IMR-90 (cell line): ENCODE results near the gene SIAH1.

Experiments
- CEBPB ChIP-seq: IDR thresholded peaks from 2 replicates; pipeline ENCODE4 v1.6.1; 2012; ENCODE audit warnings: low read depth, low read length, improper control_type of control experiment
- FOS ChIP-seq: fragments of 150-350 bp; IDR thresholded peaks from 2 replicates; pipeline ENCODE4 v1.6.1; 2016; ENCODE audit warnings: low read depth, low read length
- MAFK ChIP-seq: IDR thresholded peaks from 2 replicates; pipeline ENCODE4 v1.6.1; 2012; ENCODE audit warnings: low read depth, low read length, improper control_type of control experiment
- MAZ ChIP-seq: IDR thresholded peaks from 2 replicates; pipeline ENCODE4 v1.6.1; 2012; ENCODE audit warnings: low read depth, mild to moderate bottlenecking, low read length, improper control_type of control experiment, moderate library complexity, borderline replicate concordance
- POLR2A ChIP-seq: IDR thresholded peaks from 2 replicates; pipeline ENCODE4 v1.6.1; 2012; ENCODE audit warnings: mild to moderate bottlenecking, low read depth, low read length
- RAD21 ChIP-seq: IDR thresholded peaks from 2 replicates; pipeline ENCODE4 v1.6.1; 2012; ENCODE audit warnings: low read length, improper control_type of control experiment
- RCOR1 ChIP-seq: IDR thresholded peaks from 2 replicates; pipeline ENCODE4 v1.6.1; 2012; ENCODE audit warnings: mild to moderate bottlenecking, low read length, improper control_type of control experiment; ENCODE audit not compliant: insufficient replicate concordance
- SMC3 ChIP-seq: fragments of 150-350 bp; IDR thresholded peaks from 2 replicates; pipeline ENCODE4 v1.6.1; 2016; ENCODE audit warnings: low read depth, mild to moderate bottlenecking, antibody characterized with exemption, low read length, moderate library complexity
- USF2 ChIP-seq: fragments of 150-350 bp; IDR thresholded peaks from 2 replicates; pipeline ENCODE4 v1.6.1; 2017; ENCODE audit warnings: mild to moderate bottlenecking, antibody characterized with exemption, low read length, low read depth
- TF ChIP-seq, protein P1 (sequence below): conservative IDR thresholded peaks from 2 replicates; pipeline ENCODE4 v1.5.1; 2012; ENCODE audit warnings: mild to moderate bottlenecking, low read depth, low read length, improper control_type of control experiment

DNA sequence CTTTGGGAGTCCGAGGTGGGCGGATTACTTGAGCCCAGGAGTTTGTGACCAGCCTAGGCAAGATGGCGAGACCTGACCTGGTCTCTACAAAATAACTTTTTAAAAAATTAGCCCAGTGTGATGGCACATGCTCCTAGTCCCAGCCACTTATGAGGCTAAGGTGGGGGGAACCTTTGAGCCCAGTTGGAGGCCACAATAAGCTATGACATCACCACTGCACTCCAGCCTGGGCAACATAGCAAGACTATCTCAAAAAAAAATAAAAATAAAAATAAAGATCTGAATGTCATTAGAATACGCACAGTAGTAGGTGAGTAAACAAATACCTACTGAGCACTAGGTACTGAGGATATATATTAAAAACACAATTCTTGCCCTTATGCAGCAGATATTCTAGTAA, 3.1 kb downstream of the SIAH1 start:
- TF ChIP-seq, protein P1, sequence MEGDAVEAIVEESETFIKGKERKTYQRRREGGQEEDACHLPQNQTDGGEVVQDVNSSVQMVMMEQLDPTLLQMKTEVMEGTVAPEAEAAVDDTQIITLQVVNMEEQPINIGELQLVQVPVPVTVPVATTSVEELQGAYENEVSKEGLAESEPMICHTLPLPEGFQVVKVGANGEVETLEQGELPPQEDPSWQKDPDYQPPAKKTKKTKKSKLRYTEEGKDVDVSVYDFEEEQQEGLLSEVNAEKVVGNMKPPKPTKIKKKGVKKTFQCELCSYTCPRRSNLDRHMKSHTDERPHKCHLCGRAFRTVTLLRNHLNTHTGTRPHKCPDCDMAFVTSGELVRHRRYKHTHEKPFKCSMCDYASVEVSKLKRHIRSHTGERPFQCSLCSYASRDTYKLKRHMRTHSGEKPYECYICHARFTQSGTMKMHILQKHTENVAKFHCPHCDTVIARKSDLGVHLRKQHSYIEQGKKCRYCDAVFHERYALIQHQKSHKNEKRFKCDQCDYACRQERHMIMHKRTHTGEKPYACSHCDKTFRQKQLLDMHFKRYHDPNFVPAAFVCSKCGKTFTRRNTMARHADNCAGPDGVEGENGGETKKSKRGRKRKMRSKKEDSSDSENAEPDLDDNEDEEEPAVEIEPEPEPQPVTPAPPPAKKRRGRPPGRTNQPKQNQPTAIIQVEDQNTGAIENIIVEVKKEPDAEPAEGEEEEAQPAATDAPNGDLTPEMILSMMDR, result no peak
- TF ChIP-seq MAFK, result no peak
- no peak for TF ChIP-seq FOS
- TF ChIP-seq CEBPB, result no peak
- no peak for TF ChIP-seq POLR2A
- no peak for TF ChIP-seq USF2
- TF ChIP-seq SMC3, result no peak
- TF ChIP-seq MAZ, result no peak
- TF ChIP-seq RAD21, result no peak
- no peak for TF ChIP-seq RCOR1
